GM19468 (cell line): ENCODE data around the gene DBF4.
"Not testable (repeated sequence)": the region's sequence is repeated elsewhere in the genome, so short reads cannot be mapped to it uniquely, and the experiment has no call there.

Experiments
- ATAC-seq: cut with Tn5 transposase; IDR thresholded peaks from one replicate; pipeline ENCODE4 v1.9.1; 2021; ENCODE audit warnings: mild to moderate bottlenecking, moderate library complexity, moderate number of reproducible peaks; ENCODE audit not compliant: unreplicated experiment; ENCODE audit errors: extremely low read depth

The DBF4 gene

DNA sequence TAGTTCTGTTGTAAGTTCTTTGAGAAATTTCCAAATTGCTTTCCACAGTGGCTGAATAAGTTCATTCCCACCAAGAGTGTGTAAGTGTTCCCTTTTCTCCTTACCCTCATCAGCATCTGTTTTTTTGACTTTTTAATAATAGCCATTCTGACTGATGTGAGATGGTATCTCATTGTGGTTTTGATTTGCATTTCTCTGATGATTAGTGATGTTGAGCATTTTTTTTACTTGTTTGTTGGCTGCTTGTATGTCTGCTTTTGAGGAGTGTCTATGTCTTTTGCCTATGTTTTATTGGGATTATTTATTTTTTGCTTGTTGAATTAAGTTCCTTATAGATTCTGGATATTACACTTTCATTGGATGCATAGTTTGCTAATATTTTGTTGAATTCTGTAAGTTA, 69.6 kb downstream of the DBF4 start:
- ATAC-seq = not testable (repeated sequence)

GRCh38 chr7:87948371-87948770, 72.1 kb downstream of the DBF4 start:
- ATAC-seq = no peak
